Adrenal gland (tissue), 5 donors: ENCODE results near the gene SOX8.

Source experiments
- CTCF ChIP-seq, 6 experiments: fragments of 450-650 bp in 4 of 6; fragments of 200-600 bp in 2 of 6; sonication (generic) in 1 of 6; IDR thresholded peaks; 1 replicate in 5 of 6; 2 replicates in 1 of 6; pipeline versions ENCODE4 v1.5.1 to v1.8.0; 2016 to 2021; ENCODE audit warnings: antibody characterized with exemption in 6 of 6, mild to moderate bottlenecking in 2 of 6, moderate library complexity in 1 of 6
- POLR2A ChIP-seq, 2 donors: fragments of 450-650 bp; IDR thresholded peaks; one replicate each; pipeline ENCODE4 v1.6.1; 2017; ENCODE audit warnings: antibody characterized with exemption in 2 of 2, mild to moderate bottlenecking in 2 of 2, moderate library complexity in 1 of 2
- donor health status: DM: no; HTN: no; CAD: no.

DNA sequence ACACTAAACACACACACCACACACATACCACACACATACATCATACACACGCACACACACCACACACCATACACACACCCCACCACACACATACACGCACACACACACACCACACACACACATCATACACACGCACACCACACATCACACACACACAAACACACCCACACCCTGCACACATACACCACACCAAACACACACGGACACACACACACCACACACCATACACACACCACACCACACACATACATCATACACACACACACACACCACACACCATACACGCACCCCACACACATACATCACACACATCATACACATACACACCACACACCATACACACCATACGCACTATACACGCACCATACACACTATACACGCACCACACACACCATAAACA is 3.7 kb upstream of the SOX8 start:
- TF ChIP-seq CTCF (IDR thresholded peaks at IDR 0.05) (no peak), POLR2A (IDR thresholded peaks at IDR 0.05) (no peak)
